ENCODE data around the gene PTPRT. TPM values are rescaled to one million over a fixed set of nuclear protein-coding genes. Genes with fewer than 3 reads are reported as not detected.

The PTPRT gene
- polyA plus RNA-seq, 3 donors, result not detected

GRCh38 chr20:42350521-42350920, 839.2 kb downstream of the PTPRT start:
- H3K4me3 ChIP-seq (replicated peaks in 1 of 3; ENCODE audit: low read depth in 2 of 3, low read length in 3 of 3), result no peak overlapping the region
- no peaks in the 10 kb centered on the region for H3K79me2 ChIP-seq (ENCODE audit: insufficient read depth, low read length)
- H2AFZ ChIP-seq (ENCODE audit: insufficient read depth, low read depth, low read length, poor library complexity, severe bottlenecking), result no peak overlapping the region
- Mint-ChIP-seq H3K27ac (no peak overlapping the region), H3K9me3 (peaks cover 0 to 10% (median 2%) of the 10 kb centered on the region in 7 donors), H3K36me3 (no peaks in the 10 kb centered on the region), H3K27me3 (ENCODE audit: low read depth in 3 of 3) (peaks cover 0 to 4% (median 0%) of the 10 kb centered on the region in 3 donors), H3K4me1 (no peaks in the 10 kb centered on the region), H3K4me3 (no peak overlapping the region)
- H3K9me3 ChIP-seq (replicated peaks in 1 of 2; ENCODE audit: control insufficient read depth in 1 of 2, insufficient read depth in 1 of 2, low read length in 2 of 2), result no peaks in the 10 kb centered on the region
- H3K4me1 ChIP-seq (ENCODE audit: control insufficient read depth in 1 of 2, insufficient read depth in 2 of 2, low read length in 2 of 2), result no peaks in the 10 kb centered on the region
- no peaks in the 10 kb centered on the region for H4K20me1 ChIP-seq (ENCODE audit: insufficient read depth, low read length)
- no peak overlapping the region for H3K9ac ChIP-seq (ENCODE audit: insufficient read depth, low read length, poor library complexity, severe bottlenecking)
- no peak for DNase-seq
- H3K4me2 ChIP-seq (replicated peaks; ENCODE audit: extremely low read depth, low read length, poor library complexity, severe bottlenecking), result no peak overlapping the region
- no peaks in the 10 kb centered on the region for H3K36me3 ChIP-seq (replicated peaks in 1 of 2; ENCODE audit: control insufficient read depth in 1 of 2, insufficient read depth in 2 of 2, low read length in 2 of 2)
- WGBS (ENCODE audit: insufficient coverage), result 100% methylated on average over 2 of the region's 7 CpGs
- no peak for TF ChIP-seq CTCF (IDR thresholded peaks at IDR 0.05)
- H3K27me3 ChIP-seq (ENCODE audit: control insufficient read depth in 2 of 2, insufficient read depth in 2 of 2, low read length in 2 of 2), result no peaks in the 10 kb centered on the region
- no peak overlapping the region for H3K27ac ChIP-seq (ENCODE audit: low read depth in 1 of 2, low read length in 2 of 2)
- intact Hi-C loops (cut with micrococcal nuclease), result no loop called here

GRCh38 chr20:42346189-42347170, 843.2 kb downstream of the PTPRT start:
- peaks cover 0 to 15% (median 4%) of the 10 kb centered on the region in 7 donors for H3K9me3 Mint-ChIP-seq
- no peak for DNase-seq
- Histone ChIP-seq H3K79me2 (ENCODE audit: insufficient read depth, low read length) (no peaks in the 10 kb centered on the region), H2AFZ (ENCODE audit: insufficient read depth, low read depth, low read length, poor library complexity, severe bottlenecking) (no peak overlapping the region), H3K36me3 (replicated peaks in 1 of 2; ENCODE audit: control insufficient read depth in 1 of 2, insufficient read depth in 2 of 2, low read length in 2 of 2) (no peaks in the 10 kb centered on the region), H3K9ac (ENCODE audit: insufficient read depth, low read length, poor library complexity, severe bottlenecking) (no peak overlapping the region), H3K9me3 (replicated peaks in 1 of 2; ENCODE audit: control insufficient read depth in 1 of 2, insufficient read depth in 1 of 2, low read length in 2 of 2) (no peaks in the 10 kb centered on the region), H4K20me1 (ENCODE audit: insufficient read depth, low read length) (no peaks in the 10 kb centered on the region), H3K4me1 (ENCODE audit: control insufficient read depth in 1 of 2, insufficient read depth in 2 of 2, low read length in 2 of 2) (no peaks in the 10 kb centered on the region), H3K4me2 (replicated peaks; ENCODE audit: extremely low read depth, low read length, poor library complexity, severe bottlenecking) (no peak overlapping the region), H3K27me3 (ENCODE audit: control insufficient read depth in 2 of 2, insufficient read depth in 2 of 2, low read length in 2 of 2) (no peaks in the 10 kb centered on the region), H3K4me3 (replicated peaks in 1 of 3; ENCODE audit: low read depth in 2 of 3, low read length in 3 of 3) (no peak overlapping the region), H3K27ac (ENCODE audit: low read depth in 1 of 2, low read length in 2 of 2) (no peak overlapping the region)
- intact Hi-C loops (cut with micrococcal nuclease), result no loop called here
- no peak for TF ChIP-seq CTCF (IDR thresholded peaks at IDR 0.05)
- H3K27me3 Mint-ChIP-seq (ENCODE audit: low read depth in 3 of 3), result no peaks in the 10 kb centered on the region
- no peaks in the 10 kb centered on the region for H3K4me1 Mint-ChIP-seq
- H3K36me3 Mint-ChIP-seq, result no peaks in the 10 kb centered on the region
- WGBS (ENCODE audit: insufficient coverage), result 77% methylated on average over 4 of the region's 10 CpGs
- H3K4me3 Mint-ChIP-seq, result no peak overlapping the region
- H3K27ac Mint-ChIP-seq, result no peak overlapping the region

Measured in CD14-positive monocyte (primary cell).